ENCODE results near the gene PKDREJ. TPM values are rescaled to one million over a fixed set of nuclear protein-coding genes. Genes with fewer than 3 reads are reported as not detected.

The PKDREJ gene
- total RNA-seq, 1 experiment from 2014 or later: 0.04 TPM

GRCh38 chr22:46209262-46209661, 53.9 kb downstream of the PKDREJ start:
- no peak overlapping the region for H3K4me3 Mint-ChIP-seq
- H4K5ac ChIP-seq (ENCODE audit: insufficient read length, low read depth, low read length): no peak overlapping the region
- H3K4me1 Mint-ChIP-seq: no peaks in the 10 kb centered on the region
- H3K4me1 ChIP-seq (ENCODE audit: insufficient read depth, low read length): no peaks in the 10 kb centered on the region
- TF ChIP-seq CTCF (conservative IDR thresholded peaks at IDR 0.05): no peak
- H3K9me3 Mint-ChIP-seq: peaks cover 42 to 46% of the 10 kb centered on the region in 2 experiments
- H3K79me2 ChIP-seq (ENCODE audit: insufficient read depth, low read length): no peaks in the 10 kb centered on the region
- no peak overlapping the region for H4K91ac ChIP-seq (ENCODE audit: insufficient read length, low read depth, low read length)
- H3K4me2 ChIP-seq (ENCODE audit: insufficient read depth, insufficient read length, low read length): no peak overlapping the region
- WGBS (ENCODE audit: extremely low coverage, insufficient read length, low lambda C conversion rate): no CpG with 5 or more reads among the region's 1 CpG
- no peaks in the 10 kb centered on the region; the same call in none of the 2 replicates for H3K27me3 Mint-ChIP-seq (ENCODE audit: low read depth)
- H3K79me1 ChIP-seq (ENCODE audit: insufficient read depth, low read depth, low read length, poor library complexity, severe bottlenecking): no peaks in the 10 kb centered on the region
- no peak overlapping the region for H3T11ph ChIP-seq (ENCODE audit: low read length)
- no peak overlapping the region for H3K56ac ChIP-seq (ENCODE audit: insufficient read length, low read depth, low read length)
- no peak overlapping the region for H3K27ac ChIP-seq (ENCODE audit: insufficient read length, low read depth, low read length)
- no peaks in the 10 kb centered on the region for H3K23me2 ChIP-seq (ENCODE audit: insufficient read length, low read depth, low read length, poor library complexity, severe bottlenecking)
- no peak overlapping the region for H2BK120ac ChIP-seq (ENCODE audit: low read depth, low read length, poor library complexity, severe bottlenecking)
- no peaks in the 10 kb centered on the region for H3K27me3 ChIP-seq (ENCODE audit: insufficient read depth, low read length)
- no peak overlapping the region for H4K8ac ChIP-seq (replicated peaks; ENCODE audit: insufficient read length, low read depth, low read length)
- H3K4ac ChIP-seq (ENCODE audit: low read depth, low read length): no peak overlapping the region
- no peak overlapping the region for H2AFZ ChIP-seq (ENCODE audit: low read length)
- no peak overlapping the region for H2BK5ac ChIP-seq (ENCODE audit: insufficient read length, low read length)
- no peak overlapping the region for H3K18ac ChIP-seq (ENCODE audit: insufficient read length, low read depth, low read length)
- no peak overlapping the region for H3K27ac Mint-ChIP-seq
- H3K9me3 ChIP-seq (ENCODE audit: control insufficient read depth, low read depth, low read length): no peaks in the 10 kb centered on the region
- H2BK15ac ChIP-seq (ENCODE audit: low read depth, low read length): no peak overlapping the region
- no peak overlapping the region for H2AK5ac ChIP-seq (ENCODE audit: insufficient read length, low read length)
- peaks cover 22 to 38% (median 36%) of the 10 kb centered on the region in 3 experiments for H3K36me3 Mint-ChIP-seq (ENCODE audit: insufficient read depth in 1 of 3, low read depth in 3 of 3)
- H3K9ac ChIP-seq (ENCODE audit: extremely low read depth, insufficient read length, low read length): no peak overlapping the region
- no peaks in the 10 kb centered on the region for H4K20me1 ChIP-seq (ENCODE audit: control insufficient read depth, insufficient read depth, insufficient read length)
- H2BK12ac ChIP-seq (ENCODE audit: insufficient read length, low read depth, low read length): no peak overlapping the region
- no peak for DNase-seq
- no peak overlapping the region for H3K14ac ChIP-seq (ENCODE audit: insufficient read depth, low read length)
- no peak overlapping the region for H2BK20ac ChIP-seq (ENCODE audit: low read depth, low read length, poor library complexity, severe bottlenecking)
- H3K23ac ChIP-seq (ENCODE audit: insufficient read length, low read depth, low read length): no peak overlapping the region

Other genes with a start within 250 kb of the PKDREJ start
- gene PPARA, start 112.8 kb downstream of the PKDREJ start, total RNA-seq (2021): 7.3 and 7.4 TPM in 2 replicates
- gene CDPF1, start 13.1 kb downstream of the PKDREJ start, total RNA-seq (2021): 8.1 and 8.5 TPM in 2 replicates
- gene TTC38, start 4.7 kb upstream of the PKDREJ start, total RNA-seq (2021): 30.2 and 31.5 TPM in 2 replicates
- gene GTSE1, start 33.5 kb upstream of the PKDREJ start, total RNA-seq (2021): 40.6 and 42.6 TPM in 2 replicates
- 82.5 and 86.3 TPM in 2 replicates for gene TRMU, start 72.4 kb upstream of the PKDREJ start, total RNA-seq (2021)

Data from H9 (cell line).